RWPE1 (cell line): ENCODE results near the gene RPL28.

Experiments
- CTCF ChIA-PET: fragments of 350-600 bp; sonication (Branson Sonifier 250); formaldehyde crosslinking; extraction: SDS; loops from one replicate; lab custom pipeline; 2021; lab: Yijun Ruan, JAX
- POLR2A ChIA-PET: fragments of 400-600 bp; formaldehyde crosslinking; extraction: SDS; loops from one replicate; lab custom pipeline; 2020; ENCODE audit warnings: antibody characterized with exemption; ENCODE audit not compliant: low non-redundant PET; lab: Yijun Ruan, JAX
- DNase-seq: peaks from one replicate; pipeline ENCODE4 v3.0.0; 2012; ENCODE audit warnings: low spot score
- H3K27ac ChIP-seq: fragments of 450-650 bp; 2 replicates; pipeline ENCODE4 v1.5.1; 2017
- CTCF ChIP-seq: fragments of 450-650 bp; conservative IDR thresholded peaks from 2 replicates; pipeline ENCODE4 v1.5.1; 2017; ENCODE audit warnings: low read depth, mild to moderate bottlenecking

The RPL28 gene

GRCh38 chr19:55352549-55353145, 33.1 kb upstream of the RPL28 start:
- POLR2A ChIA-PET = no interaction called here
- no peak for DNase-seq
- CTCF ChIA-PET = interaction anchor here (0.5 to 1.0 kb wide), 3 partner anchors 31 to 114 kb away, joined by 3 to 4 read pairs (median 3); partner anchors contain the start of gene TMEM238
- no peak for TF ChIP-seq CTCF
- H3K27ac ChIP-seq = peak overlapping the region; percentile 97; the same call in 1 of the 2 replicates

- POLR2A ChIA-PET = interaction anchor here (0.5 to 0.6 kb wide), 2 partner anchors 15 to 31 kb away, joined by 3 to 4 read pairs; partner anchors contain the start of gene TMEM238
Observed at GRCh38 chr19:55353356-55353802, 32.4 kb upstream of the RPL28 start.

GRCh38 chr19:55353803-55354697, 31.7 kb upstream of the RPL28 start:
- TF ChIP-seq CTCF = no peak
- CTCF ChIA-PET = interaction anchor here (1.0 kb wide), 1 partner anchor 53 kb away, joined by 3 read pairs; no protein-coding TSS in a partner anchor
- DNase-seq = peak; percentile 89
- POLR2A ChIA-PET = interaction anchor here (0.5 to 0.6 kb wide), 2 partner anchors 14 to 30 kb away, joined by 3 to 4 read pairs; partner anchors contain the start of gene TMEM238
- H3K27ac ChIP-seq = peak overlapping the region; percentile 97

More at GRCh38 chr19:55353356-55353802, 32.4 kb upstream of the RPL28 start:
- peak overlapping the region; percentile 97 for H3K27ac ChIP-seq
- CTCF ChIA-PET = interaction anchor here (1.0 kb wide), 1 partner anchor 52 kb away, joined by 3 read pairs; no protein-coding TSS in a partner anchor
- DNase-seq = no peak
- TF ChIP-seq CTCF = no peak

- POLR2A ChIA-PET = interaction anchor here (1.2 kb wide), 1 partner anchor 16 kb away, joined by 4 read pairs; no protein-coding TSS in a partner anchor
- DNase-seq = no peak
- CTCF ChIA-PET = interaction anchor here (0.5 kb wide), 1 partner anchor 195 kb away, joined by 3 read pairs; no protein-coding TSS in a partner anchor
- peak within 1 kb of the TSS; percentile 97 for H3K27ac ChIP-seq
- no peak for TF ChIP-seq CTCF
Observed at GRCh38 chr19:55354698-55355212, 31.0 kb upstream of the RPL28 start, which contains the start of gene COX6B2. TSS of gene COX6B2 (minus strand) at chr19:55354719. CDS start at chr19:55354521, 198 bp downstream.

- DNase-seq = no peak
- POLR2A ChIA-PET = interaction anchor here (1.2 kb wide), 1 partner anchor 16 kb away, joined by 4 read pairs; no protein-coding TSS in a partner anchor
Observed at GRCh38 chr19:55355213-55355821, 30.4 kb upstream of the RPL28 start.

More at GRCh38 chr19:55355213-55355821, 30.4 kb upstream of the RPL28 start:
- H3K27ac ChIP-seq = peak overlapping the region; percentile 97
- CTCF ChIA-PET = interaction anchor here (0.5 to 0.6 kb wide), 2 partner anchors 54 to 195 kb away, joined by 3 read pairs; no protein-coding TSS in a partner anchor
- TF ChIP-seq CTCF = no peak
